ENCODE results near the gene ZNF277.

DNA sequence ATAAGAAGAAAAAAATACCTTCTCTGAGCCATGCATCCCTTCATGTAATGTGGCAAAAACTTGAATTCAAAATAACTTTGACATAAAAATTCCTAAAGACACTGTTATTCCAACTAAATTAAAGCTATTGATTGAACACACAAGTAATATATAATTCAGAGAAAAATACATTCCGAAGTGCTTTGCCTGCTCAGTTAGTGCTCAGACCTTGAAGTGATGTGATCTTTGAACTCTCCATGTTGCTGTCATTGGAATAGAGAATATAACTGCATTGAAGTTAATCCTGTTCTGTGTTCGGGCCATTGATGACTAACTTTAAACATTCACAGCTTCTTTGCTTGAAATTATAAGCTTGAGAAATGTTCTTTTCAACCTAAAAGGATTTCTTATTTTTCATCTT lies 129.8 kb downstream of the ZNF277 start:
- TF ChIP-seq, protein P1, sequence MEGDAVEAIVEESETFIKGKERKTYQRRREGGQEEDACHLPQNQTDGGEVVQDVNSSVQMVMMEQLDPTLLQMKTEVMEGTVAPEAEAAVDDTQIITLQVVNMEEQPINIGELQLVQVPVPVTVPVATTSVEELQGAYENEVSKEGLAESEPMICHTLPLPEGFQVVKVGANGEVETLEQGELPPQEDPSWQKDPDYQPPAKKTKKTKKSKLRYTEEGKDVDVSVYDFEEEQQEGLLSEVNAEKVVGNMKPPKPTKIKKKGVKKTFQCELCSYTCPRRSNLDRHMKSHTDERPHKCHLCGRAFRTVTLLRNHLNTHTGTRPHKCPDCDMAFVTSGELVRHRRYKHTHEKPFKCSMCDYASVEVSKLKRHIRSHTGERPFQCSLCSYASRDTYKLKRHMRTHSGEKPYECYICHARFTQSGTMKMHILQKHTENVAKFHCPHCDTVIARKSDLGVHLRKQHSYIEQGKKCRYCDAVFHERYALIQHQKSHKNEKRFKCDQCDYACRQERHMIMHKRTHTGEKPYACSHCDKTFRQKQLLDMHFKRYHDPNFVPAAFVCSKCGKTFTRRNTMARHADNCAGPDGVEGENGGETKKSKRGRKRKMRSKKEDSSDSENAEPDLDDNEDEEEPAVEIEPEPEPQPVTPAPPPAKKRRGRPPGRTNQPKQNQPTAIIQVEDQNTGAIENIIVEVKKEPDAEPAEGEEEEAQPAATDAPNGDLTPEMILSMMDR (IDR thresholded peaks at IDR 0.05) = no peak
- TF ChIP-seq ZFX (IDR thresholded peaks at IDR 0.05; ENCODE audit: borderline replicate concordance) = no peak
